Fibroblast of lung (primary cell): Measurements from ENCODE around the gene GLOD5. TPM values are rescaled to one million over a fixed set of nuclear protein-coding genes. Genes with fewer than 3 reads are reported as not detected.

Experiments used
- DNase-seq, 2 donors: peaks; one replicate each; pipeline versions ENCODE4 v3.0.0 to v3.0.0-alpha.2; 2010; ENCODE audit warnings: low read depth in 2 of 2
- H2AFZ ChIP-seq: 2 replicates; pipeline ENCODE4 v1.5.1; 2012; ENCODE audit warnings: low read length, control low read depth, inconsistent platforms
- H3K27ac ChIP-seq: 2 replicates; pipeline ENCODE4 v1.5.1; 2011; ENCODE audit warnings: low read length, control low read depth; ENCODE audit not compliant: insufficient read depth
- H3K27me3 ChIP-seq: 2 replicates; pipeline ENCODE4 v1.5.1; 2011; ENCODE audit warnings: mild to moderate bottlenecking, low read length; ENCODE audit not compliant: control insufficient read depth, insufficient read depth
- H3K36me3 ChIP-seq: 2 replicates; pipeline ENCODE4 v1.5.1; 2011; ENCODE audit warnings: low read length; ENCODE audit not compliant: control insufficient read depth, insufficient read depth
- H3K4me1 ChIP-seq: 2 replicates; pipeline ENCODE4 v1.5.1; 2011; ENCODE audit warnings: low read length; ENCODE audit not compliant: control insufficient read depth, insufficient read depth; ENCODE audit errors: extremely low read depth
- H3K4me2 ChIP-seq: 2 replicates; pipeline ENCODE4 v1.5.1; 2011; ENCODE audit warnings: low read length, control low read depth; ENCODE audit not compliant: insufficient read depth; ENCODE audit errors: extremely low read depth
- H3K4me3 ChIP-seq, 4 experiments: fragments of 200-600 bp in 1 of 4; sonication (generic) in 1 of 4; replicated peaks in 1 of 4; 2 replicates each; pipeline ENCODE4 v1.5.1; 2011 to 2016; ENCODE audit warnings: low read length in 4 of 4, low read depth in 3 of 4, mild to moderate bottlenecking in 3 of 4, control low read depth in 2 of 4, inconsistent platforms in 1 of 4, mixed read lengths in 1 of 4; ENCODE audit not compliant: insufficient read depth in 1 of 4; ENCODE audit errors: control extremely low read depth in 1 of 4
- H3K79me2 ChIP-seq: 2 replicates; pipeline ENCODE4 v1.5.1; 2012; ENCODE audit warnings: mild to moderate bottlenecking, low read length, inconsistent platforms; ENCODE audit not compliant: control insufficient read depth, insufficient read depth
- H3K9ac ChIP-seq: 2 replicates; pipeline ENCODE4 v1.5.1; 2011; ENCODE audit warnings: mild to moderate bottlenecking, low read length, control low read depth; ENCODE audit not compliant: insufficient read depth
- H3K9me3 ChIP-seq: 2 replicates; pipeline ENCODE4 v1.5.1; 2012; ENCODE audit warnings: low read depth, low read length; ENCODE audit not compliant: control insufficient read depth, insufficient read depth
- H4K20me1 ChIP-seq: 2 replicates; pipeline ENCODE4 v1.5.1; 2011; ENCODE audit warnings: low read length; ENCODE audit not compliant: control insufficient read depth, insufficient read depth; ENCODE audit errors: extremely low read depth
- CTCF ChIP-seq, 2 donors: IDR thresholded peaks in 1 of 2; conservative IDR thresholded peaks in 1 of 2; 1 replicate in 1 of 2; 2 replicates in 1 of 2; pipeline ENCODE4 v1.5.1; 2011 to 2012; ENCODE audit warnings: low read length in 2 of 2, control low read depth in 1 of 2, inconsistent platforms in 1 of 2, low read depth in 1 of 2, mild to moderate bottlenecking in 1 of 2
- EZH2 ChIP-seq: IDR thresholded peaks from 2 replicates; pipeline ENCODE4 v1.5.1; 2012; ENCODE audit warnings: low read length, control low read depth, mild to moderate bottlenecking; ENCODE audit errors: missing control alignments
- polyA plus RNA-seq, 2 donors: library from polyadenylated mRNA; depleted of rRNA in 1 of 2; stranded (reverse) in 1 of 2; unstranded in 1 of 2; fragments of >200 nt; gene quantifications; 2 replicates each; pipeline ENCODE4 v1.2.1, GENCODE V29; 2011 to 2012; ENCODE audit warnings: missing spikeins in 1 of 2
- total RNA-seq: library from RNA; depleted of rRNA; stranded (reverse); fragments of >200 nt; gene quantifications from 2 replicates; pipeline ENCODE4 v1.2.1, GENCODE V29; 2014

GLOD5 gene
- total and polyA plus RNA-seq, 2 donors (not counting 1 experiment from before 2014, with no cell fraction given), result not detected

GRCh38 chrX:48802089-48802904 is 40.8 kb downstream of the GLOD5 start:
- no peaks in the 10 kb centered on the region for H3K4me1 ChIP-seq
- H3K4me2 ChIP-seq, result peak overlapping the region; percentile 11
- H3K27ac ChIP-seq, result peak overlapping the region; percentile 95
- peak; percentile 70 to 78 for DNase-seq
- no peaks in the 10 kb centered on the region for H3K27me3 ChIP-seq
- H3K79me2 ChIP-seq, result no peaks in the 10 kb centered on the region
- peak overlapping the region; percentile 77 for H3K9ac ChIP-seq
- no peaks in the 10 kb centered on the region for H4K20me1 ChIP-seq
- TF ChIP-seq EZH2 (no peak), CTCF (conservative IDR thresholded peaks at IDR 0.05 in 1 of 2, IDR thresholded peaks at IDR 0.05 in 1 of 2; ENCODE audit: low read depth in 1 of 2, low read length in 2 of 2) (no peak)
- no peak overlapping the region for H2AFZ ChIP-seq
- H3K9me3 ChIP-seq, result no peaks in the 10 kb centered on the region
- peak overlapping the region; percentile 57 to 74 (median 70) for H3K4me3 ChIP-seq
- H3K36me3 ChIP-seq, result no peaks in the 10 kb centered on the region

GRCh38 chrX:48802905-48803200 is 41.3 kb downstream of the GLOD5 start:
- H3K79me2 ChIP-seq, result no peaks in the 10 kb centered on the region
- H2AFZ ChIP-seq, result no peak overlapping the region
- TF ChIP-seq EZH2 (no peak), CTCF (conservative IDR thresholded peaks at IDR 0.05 in 1 of 2, IDR thresholded peaks at IDR 0.05 in 1 of 2; ENCODE audit: low read depth in 1 of 2, low read length in 2 of 2) (no peak)
- no peaks in the 10 kb centered on the region for H3K27me3 ChIP-seq
- no peaks in the 10 kb centered on the region for H3K36me3 ChIP-seq
- no peaks in the 10 kb centered on the region for H3K4me1 ChIP-seq
- H3K4me3 ChIP-seq, result peak overlapping the region; percentile 57 to 74 (median 70)
- peak overlapping the region; percentile 95 for H3K27ac ChIP-seq
- DNase-seq, result no peak
- no peaks in the 10 kb centered on the region for H4K20me1 ChIP-seq
- H3K9me3 ChIP-seq, result no peaks in the 10 kb centered on the region
- peak overlapping the region; percentile 15 for H3K4me2 ChIP-seq
- no peak overlapping the region for H3K9ac ChIP-seq

GRCh38 chrX:48806081-48806480 is 44.5 kb downstream of the GLOD5 start:
- Histone ChIP-seq H3K9me3 (no peaks in the 10 kb centered on the region), H3K4me2 (no peak overlapping the region), H3K9ac (no peak overlapping the region), H3K79me2 (no peaks in the 10 kb centered on the region), H3K4me1 (no peaks in the 10 kb centered on the region), H2AFZ (no peak overlapping the region), H3K27me3 (no peaks in the 10 kb centered on the region), H3K4me3 (no peak overlapping the region), H4K20me1 (no peaks in the 10 kb centered on the region), H3K27ac (no peak overlapping the region), H3K36me3 (no peaks in the 10 kb centered on the region)
- TF ChIP-seq EZH2, result no peak
- no peak for TF ChIP-seq CTCF (conservative IDR thresholded peaks at IDR 0.05 in 1 of 2, IDR thresholded peaks at IDR 0.05 in 1 of 2; ENCODE audit: low read depth in 1 of 2, low read length in 2 of 2)
- no peak for DNase-seq
